Glutamatergic neuron (in vitro differentiated cells): ENCODE measurements around the gene FOXA2. TPM values are rescaled to one million over a fixed set of nuclear protein-coding genes. Genes with fewer than 3 reads are reported as not detected.

Experiments
- DNase-seq: peaks from one replicate; pipeline ENCODE4 v3.0.0; 2022
- H3K27ac Mint-ChIP-seq: one replicate; pipeline ENCODE4 v1.8.0; 2020; ENCODE audit warnings: mild to moderate bottlenecking, mixed read lengths, inconsistent platforms; ENCODE audit not compliant: unreplicated experiment
- H3K27me3 Mint-ChIP-seq: one replicate; pipeline ENCODE4 v1.8.0; 2020; ENCODE audit warnings: mild to moderate bottlenecking, moderate library complexity, mixed read lengths, inconsistent platforms; ENCODE audit not compliant: unreplicated experiment
- H3K36me3 Mint-ChIP-seq: one replicate; pipeline ENCODE4 v1.8.0; 2020; ENCODE audit warnings: mild to moderate bottlenecking, mixed read lengths, inconsistent platforms; ENCODE audit not compliant: unreplicated experiment
- H3K4me1 Mint-ChIP-seq: one replicate; pipeline ENCODE4 v1.8.0; 2020; ENCODE audit warnings: mild to moderate bottlenecking, low read depth, mixed read lengths, inconsistent platforms; ENCODE audit not compliant: unreplicated experiment
- H3K4me3 Mint-ChIP-seq: one replicate; pipeline ENCODE4 v1.8.0; 2020; ENCODE audit warnings: mild to moderate bottlenecking, mixed read lengths, inconsistent platforms; ENCODE audit not compliant: unreplicated experiment
- H3K9me3 Mint-ChIP-seq: one replicate; pipeline ENCODE4 v1.8.0; 2020; ENCODE audit warnings: mild to moderate bottlenecking, moderate library complexity, mixed read lengths, inconsistent platforms; ENCODE audit not compliant: unreplicated experiment
- total RNA-seq: library from RNA; stranded (reverse); fragmentation: NEBNext Ultra II Directional; extraction: Animal tissue kit (Norgen Biotek cat#: 25700); gene quantifications from one replicate; pipeline ENCODE4 v1.2.1, GENCODE V29; 2021; ENCODE audit not compliant: unreplicated experiment
- TF ChIP-seq, protein P1 (sequence below): fragments of 200-600 bp; sonication (generic); IDR thresholded peaks from one replicate; pipeline ENCODE4 v1.5.0; 2021; ENCODE audit not compliant: partially characterized antibody, unreplicated experiment

FOXA2 gene
- total RNA-seq, 1 donor from 2014 or later, result not detected

DNA sequence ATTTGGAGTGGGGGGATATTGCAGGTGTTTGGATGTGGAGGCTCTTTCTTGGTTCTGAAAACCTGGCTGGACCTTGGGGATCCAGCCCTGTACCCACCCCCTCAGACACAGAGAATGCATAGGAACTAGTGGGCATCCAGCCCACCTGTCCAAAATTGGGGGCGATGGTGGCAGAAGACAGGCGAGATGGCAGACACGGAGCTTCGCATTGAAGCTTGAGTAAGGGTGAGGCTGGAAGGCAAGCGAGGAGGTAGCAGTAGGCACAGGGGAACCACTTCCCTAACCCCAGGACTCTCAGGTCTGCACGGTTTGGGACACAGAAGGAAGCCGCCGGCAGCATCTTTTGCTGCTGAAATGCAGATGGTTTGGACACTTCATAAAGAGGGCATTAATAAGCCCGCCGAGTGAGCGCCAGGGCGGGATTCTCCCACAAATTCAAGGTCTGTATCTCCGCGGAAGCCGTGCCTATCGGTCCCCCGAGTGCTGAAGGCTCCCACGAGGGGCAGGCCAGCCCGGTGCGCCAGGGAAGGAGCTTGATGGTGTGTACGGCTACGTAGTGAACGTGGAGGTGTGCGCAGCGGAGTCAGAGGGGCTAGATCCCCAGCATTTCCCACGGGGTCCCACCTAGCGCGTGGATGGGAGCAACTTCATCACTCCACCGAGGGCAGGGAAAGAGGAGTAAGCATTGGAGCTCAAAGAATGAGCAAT lies 1.6 kb upstream of the FOXA2 start:
- DNase-seq, result no peak
- Mint-ChIP-seq H3K4me3 (no peak overlapping the region), H3K27me3 (peaks cover 40% of the 10 kb centered on the region), H3K9me3 (peaks cover 7% of the 10 kb centered on the region), H3K36me3 (no peaks in the 10 kb centered on the region), H3K27ac (no peak overlapping the region), H3K4me1 (peaks cover 2% of the 10 kb centered on the region)
- TF ChIP-seq, protein P1, sequence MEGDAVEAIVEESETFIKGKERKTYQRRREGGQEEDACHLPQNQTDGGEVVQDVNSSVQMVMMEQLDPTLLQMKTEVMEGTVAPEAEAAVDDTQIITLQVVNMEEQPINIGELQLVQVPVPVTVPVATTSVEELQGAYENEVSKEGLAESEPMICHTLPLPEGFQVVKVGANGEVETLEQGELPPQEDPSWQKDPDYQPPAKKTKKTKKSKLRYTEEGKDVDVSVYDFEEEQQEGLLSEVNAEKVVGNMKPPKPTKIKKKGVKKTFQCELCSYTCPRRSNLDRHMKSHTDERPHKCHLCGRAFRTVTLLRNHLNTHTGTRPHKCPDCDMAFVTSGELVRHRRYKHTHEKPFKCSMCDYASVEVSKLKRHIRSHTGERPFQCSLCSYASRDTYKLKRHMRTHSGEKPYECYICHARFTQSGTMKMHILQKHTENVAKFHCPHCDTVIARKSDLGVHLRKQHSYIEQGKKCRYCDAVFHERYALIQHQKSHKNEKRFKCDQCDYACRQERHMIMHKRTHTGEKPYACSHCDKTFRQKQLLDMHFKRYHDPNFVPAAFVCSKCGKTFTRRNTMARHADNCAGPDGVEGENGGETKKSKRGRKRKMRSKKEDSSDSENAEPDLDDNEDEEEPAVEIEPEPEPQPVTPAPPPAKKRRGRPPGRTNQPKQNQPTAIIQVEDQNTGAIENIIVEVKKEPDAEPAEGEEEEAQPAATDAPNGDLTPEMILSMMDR, result no peak

DNA sequence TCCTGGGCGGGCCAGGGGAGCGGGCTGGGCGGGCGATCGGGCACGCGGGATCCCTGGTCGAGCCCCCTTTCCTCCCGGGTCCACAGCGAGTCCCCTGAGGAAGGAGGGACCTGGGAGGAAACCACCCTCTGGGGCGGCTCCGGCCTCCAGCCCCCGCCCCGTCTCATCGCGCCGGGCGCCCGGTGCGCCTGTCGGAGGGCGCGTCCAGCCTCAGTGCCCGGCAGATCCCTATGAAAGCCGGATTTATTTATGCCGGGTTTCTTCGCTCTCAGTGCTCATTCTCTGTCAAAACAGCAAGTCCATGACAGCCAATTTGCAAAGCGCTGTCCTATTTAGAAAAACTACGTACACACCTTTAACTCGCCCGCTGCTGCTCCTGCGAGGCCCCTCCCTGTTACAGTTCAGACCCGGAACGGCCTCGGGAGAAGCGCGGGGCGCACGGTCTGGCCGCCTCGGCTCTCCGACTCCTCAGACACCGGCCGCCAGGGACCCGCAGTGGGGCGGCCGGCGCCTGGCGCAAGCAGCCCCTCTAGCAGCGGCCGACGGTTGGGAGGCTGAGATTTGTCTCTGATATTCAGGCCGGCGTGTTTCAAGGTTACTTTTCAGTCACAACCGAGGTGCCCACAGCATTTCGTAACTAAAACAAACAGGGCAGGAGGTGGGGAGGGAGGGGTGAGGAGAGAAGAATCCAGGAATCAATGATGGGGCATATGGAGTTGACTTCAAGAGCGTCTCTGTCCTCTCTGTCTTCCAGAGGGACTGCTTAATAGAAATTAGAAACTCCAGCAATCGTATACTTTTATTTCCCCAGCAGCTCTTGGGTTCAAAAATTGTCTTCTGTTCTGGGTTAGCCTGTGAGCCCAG lies 782 bp upstream of the FOXA2 start:
- peak; percentile 39 for DNase-seq
- Mint-ChIP-seq H3K36me3 (no peaks in the 10 kb centered on the region), H3K4me3 (peak overlapping the region; percentile 64), H3K27me3 (peaks cover 44% of the 10 kb centered on the region), H3K4me1 (peaks cover 2% of the 10 kb centered on the region), H3K9me3 (peaks cover 7% of the 10 kb centered on the region), H3K27ac (no peak overlapping the region)
- TF ChIP-seq, protein P1, result no peak

DNA sequence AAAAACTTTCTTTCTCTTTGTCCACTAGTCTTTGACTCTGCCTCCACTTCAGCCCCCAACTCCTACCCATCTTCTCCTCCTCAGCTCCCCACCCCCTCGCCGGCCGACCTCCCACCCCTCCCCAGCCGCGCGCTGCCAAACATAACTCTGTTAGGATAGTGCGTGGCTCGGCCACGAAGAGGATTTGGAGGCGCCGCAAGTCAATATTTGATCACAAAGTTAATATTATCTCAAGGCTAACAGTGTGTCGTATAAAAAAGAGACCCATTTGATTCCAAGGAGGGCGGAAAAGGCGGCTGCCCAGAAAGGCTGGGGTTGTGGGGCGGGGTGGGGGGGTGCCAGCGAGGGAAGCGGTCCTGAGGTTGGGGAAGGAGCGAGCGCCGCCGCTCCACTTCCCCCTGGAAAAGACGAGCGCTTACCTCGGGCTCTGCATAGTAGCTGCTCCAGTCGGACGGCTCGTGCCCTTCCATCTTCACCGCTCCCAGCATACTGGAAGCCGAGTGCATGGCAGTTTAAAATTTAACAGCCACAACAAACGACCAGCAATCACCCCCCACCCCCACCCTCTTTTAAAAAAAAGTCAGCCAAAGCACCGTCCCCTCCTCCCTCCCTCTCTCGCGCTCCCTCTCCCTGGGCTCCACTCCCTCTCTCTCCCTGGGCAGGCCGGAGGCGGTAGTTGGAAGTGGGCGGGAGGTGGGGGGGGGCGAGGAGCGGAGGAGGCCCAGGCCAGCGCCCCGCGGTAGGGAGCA lies 425 bp downstream of the FOXA2 start:
- H3K9me3 Mint-ChIP-seq, result peaks cover 7% of the 10 kb centered on the region
- H3K36me3 Mint-ChIP-seq, result no peaks in the 10 kb centered on the region
- DNase-seq, result no peak
- TF ChIP-seq, protein P1, result no peak
- peaks cover 2% of the 10 kb centered on the region for H3K4me1 Mint-ChIP-seq
- peaks cover 47% of the 10 kb centered on the region for H3K27me3 Mint-ChIP-seq
- H3K27ac Mint-ChIP-seq, result no peak overlapping the region
- peak overlapping the region; percentile 59 for H3K4me3 Mint-ChIP-seq

DNA sequence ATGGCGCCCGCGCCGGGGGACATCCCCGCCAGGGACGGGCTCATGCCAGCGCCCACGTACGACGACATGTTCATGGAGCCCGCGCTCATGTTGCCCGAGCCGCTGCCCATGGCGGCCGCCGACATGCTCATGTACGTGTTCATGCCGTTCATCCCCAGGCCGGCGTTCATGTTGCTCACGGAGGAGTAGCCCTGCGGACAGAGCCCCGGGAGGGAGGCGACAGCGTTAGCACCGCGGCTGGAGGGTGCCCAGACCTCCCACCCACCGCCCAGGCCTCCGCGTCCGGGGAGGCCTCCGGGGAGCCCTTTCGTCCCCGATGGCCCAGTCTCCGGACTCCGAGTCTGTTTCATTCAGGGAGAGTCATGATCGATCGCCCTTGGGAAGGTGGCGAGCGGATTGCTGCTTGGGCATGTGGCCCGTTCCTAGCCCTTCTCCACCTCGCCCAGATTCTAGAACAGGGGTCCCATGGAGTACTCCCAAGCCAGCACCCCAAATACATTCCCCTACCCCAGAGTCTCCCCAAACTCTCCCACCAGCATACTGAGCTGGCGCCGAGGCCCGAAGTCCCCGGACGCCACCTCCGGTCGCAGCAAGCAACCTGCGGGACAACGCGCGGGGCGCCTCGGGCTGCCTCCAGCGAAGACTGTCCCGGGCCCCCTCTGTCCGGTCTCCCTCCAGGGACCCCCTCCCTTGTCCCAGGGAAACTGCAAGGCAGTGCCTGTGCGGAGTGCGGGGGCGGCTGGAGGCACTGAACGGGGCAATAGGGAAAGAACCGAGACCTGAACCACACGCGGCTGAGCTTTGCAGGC lies 1.2 kb downstream of the FOXA2 start:
- Mint-ChIP-seq H3K4me3 (peak overlapping the region; percentile 20), H3K27me3 (peaks cover 52% of the 10 kb centered on the region), H3K36me3 (no peaks in the 10 kb centered on the region), H3K9me3 (peaks cover 7% of the 10 kb centered on the region), H3K27ac (no peak overlapping the region), H3K4me1 (peaks cover 6% of the 10 kb centered on the region)
- DNase-seq, result peak; percentile 46
- TF ChIP-seq, protein P1, result no peak
